Astrocyte (in vitro differentiated cells and primary cell): ENCODE results near the gene MYOZ1.
"Not testable (repeated sequence)": the region's sequence is repeated elsewhere in the genome, so short reads cannot be mapped to it uniquely, and the experiment has no call there.

Experiments
- CTCF ChIP-seq: IDR thresholded peaks from 2 replicates; pipeline ENCODE4 v1.5.1; 2011; ENCODE audit warnings: low read depth, mild to moderate bottlenecking, inconsistent platforms, low read length, moderate library complexity; ENCODE audit not compliant: insufficient read depth
- EZH2 ChIP-seq: IDR thresholded peaks from 2 replicates; pipeline ENCODE4 v1.6.1; 2012; ENCODE audit warnings: mild to moderate bottlenecking, low read length, inconsistent platforms; ENCODE audit not compliant: insufficient read depth

GRCh38 chr10:73674546-73674945 is 33.3 kb upstream of the MYOZ1 start:
- TF ChIP-seq CTCF, EZH2: not testable (repeated sequence)
